Measurements from ENCODE around the gene THBD. TPM values are rescaled to one million over a fixed set of nuclear protein-coding genes. Genes with fewer than 3 reads are reported as not detected.

Gene THBD
- total and polyA plus RNA-seq, 2 of the 4 experiments (the other 2 are of a cell fraction) = 0.07 TPM; not detected in 1

DNA sequence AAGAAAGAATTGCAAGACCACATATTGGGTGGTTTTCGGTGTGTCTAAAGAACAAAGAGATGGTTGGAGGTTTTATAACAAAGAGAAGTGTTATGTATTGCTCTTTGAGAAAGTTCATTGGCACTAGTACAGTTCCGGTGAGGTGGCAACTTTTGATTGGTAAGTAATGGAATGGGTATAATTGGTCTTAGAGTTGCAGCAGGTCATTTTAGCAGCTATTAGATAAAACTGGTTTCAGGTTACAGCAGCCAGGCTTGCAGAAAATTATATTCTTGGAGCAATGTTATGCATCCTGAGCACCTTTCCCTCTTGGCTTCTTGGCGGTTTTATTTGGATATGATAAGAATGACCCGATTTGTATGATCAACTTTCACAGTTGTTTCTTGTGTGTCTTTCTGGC, 26.6 kb downstream of the THBD start:
- Histone ChIP-seq H3K4ac (ENCODE audit: low read depth, low read length) (no peak overlapping the region), H3K14ac (replicated peaks; ENCODE audit: low read depth, low read length) (no peak overlapping the region), H2BK15ac (ENCODE audit: low read depth, low read length) (no peak overlapping the region), H2BK5ac (ENCODE audit: low read depth, low read length, poor library complexity, severe bottlenecking) (no peak overlapping the region), H3K36me3 (ENCODE audit: control insufficient read depth, insufficient read depth, low read length) (no peaks in the 10 kb centered on the region), H2AFZ (replicated peaks; ENCODE audit: low read length, poor library complexity) (no peak overlapping the region), H4K5ac (ENCODE audit: low read depth, low read length) (no peak overlapping the region), H3K56ac (ENCODE audit: extremely low read depth, insufficient read depth, low read length) (no peak overlapping the region), H3K27me3 (ENCODE audit: control insufficient read depth, insufficient read depth, low read length) (peaks cover under 1% of the 10 kb centered on the region; the same call in 1 of the 2 replicates), H2BK20ac (ENCODE audit: low read depth, low read length) (no peak overlapping the region), H3K79me1 (ENCODE audit: low read depth in 1 of 2, low read length in 2 of 2) (no peaks in the 10 kb centered on the region), H2BK120ac (ENCODE audit: low read depth, low read length) (no peak overlapping the region), H4K91ac (ENCODE audit: insufficient read depth, low read depth, low read length) (no peak overlapping the region), H4K8ac (ENCODE audit: low read depth in 2 of 2, low read length in 2 of 2) (no peak overlapping the region), H3K9me3 (ENCODE audit: control insufficient read depth, insufficient read depth, low read length) (no peaks in the 10 kb centered on the region), H3K4me1 (ENCODE audit: control insufficient read depth, insufficient read depth, low read length) (no peaks in the 10 kb centered on the region), H3K23ac (ENCODE audit: low read depth, low read length) (no peak overlapping the region), H3K9me1 (ENCODE audit: insufficient read depth, low read length) (no peaks in the 10 kb centered on the region), H3K4me2 (ENCODE audit: low read depth, low read length) (no peak overlapping the region), H2AK5ac (ENCODE audit: low read depth, low read length) (no peak overlapping the region), H2AK9ac (replicated peaks; ENCODE audit: low read depth, low read length, poor library complexity) (no peak overlapping the region), H3K18ac (ENCODE audit: low read depth, low read length) (no peak overlapping the region), H4K20me1 (ENCODE audit: insufficient read depth, low read length) (no peaks in the 10 kb centered on the region), H3K4me3 (ENCODE audit: insufficient read depth, low read depth, low read length) (no peak overlapping the region), H3K27ac (ENCODE audit: insufficient read depth, low read length) (no peak overlapping the region), H3K9ac (ENCODE audit: low read depth, low read length) (no peak overlapping the region)
- in situ Hi-C loops (cut with MboI; ENCODE audit: low sequenced_read_pairs) = no loop called here
- POLR2A ChIA-PET (ENCODE audit: unreplicated experiment) = no interaction called here
- no peak for TF ChIP-seq CEBPB (IDR thresholded peaks at IDR 0.05; ENCODE audit: low read depth, low read length)
- TF ChIP-seq, protein P1, sequence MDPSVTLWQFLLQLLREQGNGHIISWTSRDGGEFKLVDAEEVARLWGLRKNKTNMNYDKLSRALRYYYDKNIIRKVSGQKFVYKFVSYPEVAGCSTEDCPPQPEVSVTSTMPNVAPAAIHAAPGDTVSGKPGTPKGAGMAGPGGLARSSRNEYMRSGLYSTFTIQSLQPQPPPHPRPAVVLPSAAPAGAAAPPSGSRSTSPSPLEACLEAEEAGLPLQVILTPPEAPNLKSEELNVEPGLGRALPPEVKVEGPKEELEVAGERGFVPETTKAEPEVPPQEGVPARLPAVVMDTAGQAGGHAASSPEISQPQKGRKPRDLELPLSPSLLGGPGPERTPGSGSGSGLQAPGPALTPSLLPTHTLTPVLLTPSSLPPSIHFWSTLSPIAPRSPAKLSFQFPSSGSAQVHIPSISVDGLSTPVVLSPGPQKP (IDR thresholded peaks at IDR 0.05; ENCODE audit: borderline replicate concordance, low read depth, low read length) = no peak
- no peak for TF ChIP-seq POLR2A (IDR thresholded peaks at IDR 0.05; ENCODE audit: low read depth, low read length)
- no peak for TF ChIP-seq CHD1 (IDR thresholded peaks at IDR 0.05; ENCODE audit: low read depth, low read length)
- no peak for TF ChIP-seq RCOR1 (IDR thresholded peaks at IDR 0.05; ENCODE audit: insufficient replicate concordance, low read length)
- no peak for TF ChIP-seq USF2 (IDR thresholded peaks at IDR 0.05; ENCODE audit: low read depth, low read length)
- ATAC-seq (ENCODE audit: low read depth) = no peak
- no peak for DNase-seq
- WGBS, 2 experiments (ENCODE audit: extremely low coverage in 2 of 2, insufficient read length in 1 of 2) = 100% methylated on average over 1 of the region's 4 CpGs; no CpG with 5 or more reads in 1 of the 2 experiments
- CTCF ChIA-PET = no interaction called here
- intact Hi-C loops (cut with micrococcal nuclease) = no loop called here
- dilution Hi-C loops (cut with HindIII; ENCODE audit: low sequenced_read_pairs, unreplicated experiment) = no loop called here
- BruUV-seq (replicated peaks) = no TSS peak
